Type B pancreatic cell (in vitro differentiated cells): ENCODE results near the gene DDAH2. TPM values are rescaled to one million over a fixed set of nuclear protein-coding genes. Genes with fewer than 3 reads are reported as not detected.

Experiments used
- DNase-seq: peaks from one replicate; pipeline ENCODE4 v3.0.0; 2021; ENCODE audit warnings: mixed read lengths; ENCODE audit not compliant: unreplicated experiment; ENCODE audit errors: extremely low spot score
- H3K27ac Mint-ChIP-seq: 2 replicates; pipeline ENCODE4 v1.8.0; 2021; ENCODE audit warnings: mild to moderate bottlenecking, mixed read lengths
- H3K27me3 Mint-ChIP-seq: 2 replicates; pipeline ENCODE4 v1.8.0; 2021; ENCODE audit warnings: mixed read lengths
- H3K36me3 Mint-ChIP-seq: 2 replicates; pipeline ENCODE4 v1.8.0; 2021; ENCODE audit warnings: mixed read lengths
- H3K4me1 Mint-ChIP-seq: one replicate; pipeline ENCODE4 v1.8.0; 2021; ENCODE audit warnings: mixed read lengths; ENCODE audit not compliant: unreplicated experiment
- H3K4me3 Mint-ChIP-seq: 2 replicates; pipeline ENCODE4 v1.8.0; 2021; ENCODE audit warnings: mild to moderate bottlenecking, mixed read lengths
- H3K9me3 Mint-ChIP-seq: 2 replicates; pipeline ENCODE4 v1.8.0; 2021; ENCODE audit warnings: mixed read lengths
- total RNA-seq: library from RNA; stranded (reverse); gene quantifications from 2 replicates; pipeline ENCODE4 v1.2.1, GENCODE V29; 2021; ENCODE audit warnings: low replicate concordance
- TF ChIP-seq, protein P1 (sequence below): fragments of 200-600 bp; sonication (generic); conservative IDR thresholded peaks from 2 replicates; pipeline ENCODE4 v1.5.0; 2021; ENCODE audit warnings: antibody characterized with exemption, mild to moderate bottlenecking

The DDAH2 gene
- total RNA-seq, 1 donor from 2014 or later = 138 TPM

DNA sequence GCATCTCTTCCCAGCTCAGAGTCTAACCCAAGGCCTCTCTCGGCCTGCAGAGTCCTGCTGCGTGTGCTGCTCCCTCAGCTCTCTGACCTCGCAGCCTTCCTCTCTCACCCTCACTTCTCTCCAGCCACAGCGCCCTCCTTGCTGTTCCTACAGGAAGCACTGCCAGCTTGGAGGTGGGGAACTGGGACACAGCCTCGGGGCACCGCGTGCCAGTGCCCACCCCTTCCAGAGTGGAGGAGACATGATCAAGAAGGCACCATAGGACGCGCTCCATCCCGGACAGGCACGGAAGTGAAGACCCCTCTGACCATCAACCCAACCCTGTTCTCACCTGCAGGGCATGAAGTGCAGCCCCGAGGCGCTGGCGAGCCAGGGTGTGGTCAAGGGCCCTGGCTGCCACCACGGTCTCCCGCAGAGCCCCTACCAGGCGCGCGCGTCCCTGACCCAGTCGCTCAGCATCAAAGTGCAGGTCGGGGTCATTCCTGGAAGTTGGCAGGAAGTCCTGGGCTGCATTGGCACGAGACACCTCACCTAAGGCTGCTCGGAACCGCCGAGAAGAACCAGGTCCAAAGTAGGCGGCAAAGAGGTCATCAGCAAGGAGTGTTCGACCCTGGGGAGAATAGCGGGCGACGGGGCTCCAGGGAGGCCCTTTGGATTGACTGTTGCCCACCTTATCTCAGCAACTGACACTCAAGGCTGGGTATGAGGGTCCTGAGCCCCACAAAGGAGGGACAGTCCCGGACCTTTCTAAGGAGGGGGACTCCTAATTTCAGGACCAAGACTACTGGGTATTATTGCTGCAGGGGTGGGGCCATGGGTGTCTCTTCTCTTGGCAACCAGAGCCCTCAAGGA is 46.8 kb upstream of the DDAH2 start:
- no peaks in the 10 kb centered on the region for H3K9me3 Mint-ChIP-seq
- peak overlapping the region; percentile 36 for H3K4me3 Mint-ChIP-seq
- DNase-seq = no peak
- H3K4me1 Mint-ChIP-seq = peaks cover 11% of the 10 kb centered on the region
- H3K27ac Mint-ChIP-seq = peak overlapping the region; percentile 64
- TF ChIP-seq, protein P1, sequence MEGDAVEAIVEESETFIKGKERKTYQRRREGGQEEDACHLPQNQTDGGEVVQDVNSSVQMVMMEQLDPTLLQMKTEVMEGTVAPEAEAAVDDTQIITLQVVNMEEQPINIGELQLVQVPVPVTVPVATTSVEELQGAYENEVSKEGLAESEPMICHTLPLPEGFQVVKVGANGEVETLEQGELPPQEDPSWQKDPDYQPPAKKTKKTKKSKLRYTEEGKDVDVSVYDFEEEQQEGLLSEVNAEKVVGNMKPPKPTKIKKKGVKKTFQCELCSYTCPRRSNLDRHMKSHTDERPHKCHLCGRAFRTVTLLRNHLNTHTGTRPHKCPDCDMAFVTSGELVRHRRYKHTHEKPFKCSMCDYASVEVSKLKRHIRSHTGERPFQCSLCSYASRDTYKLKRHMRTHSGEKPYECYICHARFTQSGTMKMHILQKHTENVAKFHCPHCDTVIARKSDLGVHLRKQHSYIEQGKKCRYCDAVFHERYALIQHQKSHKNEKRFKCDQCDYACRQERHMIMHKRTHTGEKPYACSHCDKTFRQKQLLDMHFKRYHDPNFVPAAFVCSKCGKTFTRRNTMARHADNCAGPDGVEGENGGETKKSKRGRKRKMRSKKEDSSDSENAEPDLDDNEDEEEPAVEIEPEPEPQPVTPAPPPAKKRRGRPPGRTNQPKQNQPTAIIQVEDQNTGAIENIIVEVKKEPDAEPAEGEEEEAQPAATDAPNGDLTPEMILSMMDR = no peak
- H3K27me3 Mint-ChIP-seq = no peaks in the 10 kb centered on the region
- no peaks in the 10 kb centered on the region for H3K36me3 Mint-ChIP-seq

DNA sequence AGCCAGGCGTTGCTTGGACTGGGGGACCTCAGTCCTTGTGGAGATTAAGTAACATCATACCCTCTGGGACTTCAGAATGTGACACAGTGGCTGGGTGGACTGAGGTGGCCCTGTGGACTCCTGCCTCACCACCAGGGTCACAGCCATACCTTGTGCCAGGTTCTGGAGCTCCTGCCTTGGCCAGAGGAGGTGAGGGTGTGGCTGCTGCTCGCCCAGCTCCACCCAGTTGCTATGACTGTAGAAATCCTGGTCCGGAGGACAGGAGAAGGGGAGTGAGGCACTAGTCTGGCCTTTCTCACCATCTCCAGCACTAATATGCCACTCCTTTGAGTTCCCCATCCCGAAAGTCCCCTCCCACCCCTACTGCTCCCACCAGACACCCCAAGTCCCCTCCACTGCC is 46.1 kb upstream of the DDAH2 start:
- H3K27me3 Mint-ChIP-seq = no peaks in the 10 kb centered on the region
- H3K9me3 Mint-ChIP-seq = no peaks in the 10 kb centered on the region
- H3K4me3 Mint-ChIP-seq = peak overlapping the region; percentile 58
- TF ChIP-seq, protein P1 = no peak
- peak overlapping the region; percentile 64 for H3K27ac Mint-ChIP-seq
- no peaks in the 10 kb centered on the region for H3K36me3 Mint-ChIP-seq
- H3K4me1 Mint-ChIP-seq = peaks cover 11% of the 10 kb centered on the region
- DNase-seq = no peak

GRCh38 chr6:31771992-31772358 is 42.9 kb upstream of the DDAH2 start:
- Mint-ChIP-seq H3K36me3 (no peaks in the 10 kb centered on the region), H3K4me3 (no peak overlapping the region), H3K27me3 (no peaks in the 10 kb centered on the region), H3K9me3 (no peaks in the 10 kb centered on the region), H3K27ac (no peak overlapping the region), H3K4me1 (peaks cover 16% of the 10 kb centered on the region)
- TF ChIP-seq, protein P1 = no peak
- DNase-seq = no peak

GRCh38 chr6:31770860-31771259 is 41.8 kb upstream of the DDAH2 start:
- Mint-ChIP-seq H3K27ac (no peak overlapping the region), H3K4me3 (no peak overlapping the region), H3K36me3 (no peaks in the 10 kb centered on the region), H3K27me3 (no peaks in the 10 kb centered on the region), H3K4me1 (peaks cover 10% of the 10 kb centered on the region), H3K9me3 (no peaks in the 10 kb centered on the region)
- no peak for DNase-seq
- TF ChIP-seq, protein P1 = no peak

- DNase-seq = no peak
- Mint-ChIP-seq H3K36me3 (no peaks in the 10 kb centered on the region), H3K9me3 (no peaks in the 10 kb centered on the region), H3K4me3 (no peak overlapping the region), H3K4me1 (peaks cover 5% of the 10 kb centered on the region), H3K27ac (no peak overlapping the region), H3K27me3 (no peaks in the 10 kb centered on the region)
- TF ChIP-seq, protein P1 = peak; percentile 76
Observed at GRCh38 chr6:31769684-31770371, 40.7 kb upstream of the DDAH2 start.
